ENCODE measurements around the gene PKMYT1. TPM values are rescaled to one million over a fixed set of nuclear protein-coding genes. Genes with fewer than 3 reads are reported as not detected.

Gene PKMYT1
- total RNA-seq, 2 experiments from 2014 or later, result 104 to 195 TPM

- Histone ChIP-seq H3K9me2 (ENCODE audit: insufficient read depth, low read length) (no peaks in the 10 kb centered on the region), H4K20me1 (ENCODE audit: insufficient read depth, low read length) (no peaks in the 10 kb centered on the region), H3K4me1 (ENCODE audit: insufficient read depth, low read length, poor library complexity, severe bottlenecking) (peaks cover 14% of the 10 kb centered on the region), H3K79me2 (ENCODE audit: insufficient read depth, low read depth, low read length) (no peaks in the 10 kb centered on the region), H3K9me3 (ENCODE audit: low read length) (no peaks in the 10 kb centered on the region), H3K4me2 (ENCODE audit: low read length) (no peak overlapping the region), H2AFZ (ENCODE audit: low read length) (no peak overlapping the region), H3K27ac (ENCODE audit: low read depth, low read length, poor library complexity, severe bottlenecking) (no peak overlapping the region), H3K4me3 (ENCODE audit: low read depth, low read length, poor library complexity, severe bottlenecking) (no peak overlapping the region), H3K36me3 (ENCODE audit: insufficient read depth, low read length) (no peaks in the 10 kb centered on the region)
- intact Hi-C loops (cut with micrococcal nuclease; ENCODE audit: unreplicated experiment), result no loop called here
- no peak for DNase-seq (ENCODE audit: low spot score)
- TF ChIP-seq EZH2phosphoT487 (IDR thresholded peaks at IDR 0.05; ENCODE audit: borderline replicate concordance, low read depth, low read length) (no peak), CTCF (conservative IDR thresholded peaks at IDR 0.05; ENCODE audit: low read length) (no peak)
- ChIA-PET POLR2A (no interaction called here), CTCF (ENCODE audit: unreplicated experiment) (no interaction called here)
- no TSS peak for BruUV-seq (replicated peaks)
Observed at GRCh38 chr16:3015865-3016521, 35.7 kb upstream of the PKMYT1 start.

- DNase-seq (ENCODE audit: low spot score), result no peak
- ChIA-PET CTCF (ENCODE audit: unreplicated experiment) (no interaction called here), POLR2A (interaction anchor here (0.6 kb wide), 1 partner anchor 1702 kb away, joined by 3 read pairs; no protein-coding TSS in a partner anchor)
- H3K79me2 ChIP-seq (ENCODE audit: insufficient read depth, low read depth, low read length), result no peaks in the 10 kb centered on the region
- H3K4me2 ChIP-seq (ENCODE audit: low read length), result no peak overlapping the region
- no peaks in the 10 kb centered on the region for H4K20me1 ChIP-seq (ENCODE audit: insufficient read depth, low read length)
- H3K27ac ChIP-seq (ENCODE audit: low read depth, low read length, poor library complexity, severe bottlenecking), result no peak overlapping the region
- BruUV-seq (replicated peaks), result no TSS peak
- H3K9me3 ChIP-seq (ENCODE audit: low read length), result no peaks in the 10 kb centered on the region
- H3K36me3 ChIP-seq (ENCODE audit: insufficient read depth, low read length), result no peaks in the 10 kb centered on the region
- no peak for TF ChIP-seq EZH2phosphoT487 (IDR thresholded peaks at IDR 0.05; ENCODE audit: borderline replicate concordance, low read depth, low read length)
- no peak for TF ChIP-seq CTCF (conservative IDR thresholded peaks at IDR 0.05; ENCODE audit: low read length)
- peaks cover 6% of the 10 kb centered on the region for H3K4me1 ChIP-seq (ENCODE audit: insufficient read depth, low read length, poor library complexity, severe bottlenecking)
- H3K9me2 ChIP-seq (ENCODE audit: insufficient read depth, low read length), result no peaks in the 10 kb centered on the region
- intact Hi-C loops (cut with micrococcal nuclease; ENCODE audit: unreplicated experiment), result no loop called here
- no peak overlapping the region for H3K4me3 ChIP-seq (ENCODE audit: low read depth, low read length, poor library complexity, severe bottlenecking)
- H2AFZ ChIP-seq (ENCODE audit: low read length), result no peak overlapping the region
Observed at GRCh38 chr16:3014971-3015370, 34.7 kb upstream of the PKMYT1 start.

GRCh38 chr16:3013998-3014690 lies 33.9 kb upstream of the PKMYT1 start:
- peaks cover 6% of the 10 kb centered on the region for H3K4me1 ChIP-seq (ENCODE audit: insufficient read depth, low read length, poor library complexity, severe bottlenecking)
- H3K36me3 ChIP-seq (ENCODE audit: insufficient read depth, low read length), result no peaks in the 10 kb centered on the region
- no peak overlapping the region for H3K27ac ChIP-seq (ENCODE audit: low read depth, low read length, poor library complexity, severe bottlenecking)
- intact Hi-C loops (cut with micrococcal nuclease; ENCODE audit: unreplicated experiment), result no loop called here
- ChIA-PET CTCF (ENCODE audit: unreplicated experiment) (no interaction called here), POLR2A (no interaction called here)
- TF ChIP-seq CTCF (conservative IDR thresholded peaks at IDR 0.05; ENCODE audit: low read length) (no peak), EZH2phosphoT487 (IDR thresholded peaks at IDR 0.05; ENCODE audit: borderline replicate concordance, low read depth, low read length) (no peak)
- DNase-seq (ENCODE audit: low spot score), result no peak
- no peak overlapping the region for H3K4me2 ChIP-seq (ENCODE audit: low read length)
- no peak overlapping the region for H2AFZ ChIP-seq (ENCODE audit: low read length)
- no peaks in the 10 kb centered on the region for H3K79me2 ChIP-seq (ENCODE audit: insufficient read depth, low read depth, low read length)
- no peaks in the 10 kb centered on the region for H3K9me2 ChIP-seq (ENCODE audit: insufficient read depth, low read length)
- BruUV-seq (replicated peaks), result no TSS peak
- no peak overlapping the region for H3K4me3 ChIP-seq (ENCODE audit: low read depth, low read length, poor library complexity, severe bottlenecking)
- H4K20me1 ChIP-seq (ENCODE audit: insufficient read depth, low read length), result no peaks in the 10 kb centered on the region
- H3K9me3 ChIP-seq (ENCODE audit: low read length), result no peaks in the 10 kb centered on the region
